H9 (cell line): ENCODE results near the gene UBAC2. TPM values are rescaled to one million over a fixed set of nuclear protein-coding genes. Genes with fewer than 3 reads are reported as not detected.

Source experiments
- DNase-seq: peaks from one replicate; pipeline ENCODE4 v3.0.0-alpha.2; 2017
- H2AFZ ChIP-seq: one replicate; pipeline ENCODE4 v1.6.1; 2013; ENCODE audit warnings: mild to moderate bottlenecking, low read length, control low read depth, moderate library complexity
- H2AK5ac ChIP-seq: 2 replicates; pipeline ENCODE4 v1.6.1; 2013; ENCODE audit warnings: low read length, control low read depth, mixed read lengths; ENCODE audit not compliant: insufficient read length
- H2BK120ac ChIP-seq: one replicate; pipeline ENCODE4 v1.6.1; 2013; ENCODE audit warnings: low read depth, mild to moderate bottlenecking, low read length, control low read depth, inconsistent platforms; ENCODE audit not compliant: poor library complexity, severe bottlenecking
- H2BK12ac ChIP-seq: 2 replicates; pipeline ENCODE4 v1.6.1; 2013; ENCODE audit warnings: low read length, control low read depth, mixed read lengths, low read depth; ENCODE audit not compliant: insufficient read length
- H2BK15ac ChIP-seq: 2 replicates; pipeline ENCODE4 v1.6.1; 2013; ENCODE audit warnings: low read depth, low read length, control low read depth
- H2BK20ac ChIP-seq: one replicate; pipeline ENCODE4 v1.6.1; 2013; ENCODE audit warnings: low read depth, mild to moderate bottlenecking, low read length, control low read depth, inconsistent platforms; ENCODE audit not compliant: poor library complexity, severe bottlenecking
- H2BK5ac ChIP-seq: 2 replicates; pipeline ENCODE4 v1.6.1; 2013; ENCODE audit warnings: low read length, control low read depth, mixed read lengths; ENCODE audit not compliant: insufficient read length
- H3K14ac ChIP-seq: 2 replicates; pipeline ENCODE4 v1.6.1; 2013; ENCODE audit warnings: low read length, control low read depth; ENCODE audit not compliant: insufficient read depth
- H3K18ac ChIP-seq: 2 replicates; pipeline ENCODE4 v1.6.1; 2013; ENCODE audit warnings: low read depth, mild to moderate bottlenecking, mixed read lengths, low read length, control low read depth; ENCODE audit not compliant: insufficient read length
- H3K23ac ChIP-seq: 2 replicates; pipeline ENCODE4 v1.6.1; 2013; ENCODE audit warnings: low read length, control low read depth, mixed read lengths, low read depth; ENCODE audit not compliant: insufficient read length
- H3K23me2 ChIP-seq: 2 replicates; pipeline ENCODE4 v1.6.1; 2013; ENCODE audit warnings: low read depth, mild to moderate bottlenecking, mixed read lengths, low read length, control low read depth; ENCODE audit not compliant: insufficient read length, poor library complexity, severe bottlenecking
- H3K27ac ChIP-seq: 2 replicates; pipeline ENCODE4 v1.5.1; 2013; ENCODE audit warnings: low read length, control low read depth, mixed read lengths, low read depth; ENCODE audit not compliant: insufficient read length
- H3K27me3 ChIP-seq: 2 replicates; pipeline ENCODE4 v1.6.1; 2013; ENCODE audit warnings: low read length, control low read depth, inconsistent platforms; ENCODE audit not compliant: insufficient read depth
- H3K4ac ChIP-seq: 2 replicates; pipeline ENCODE4 v1.6.1; 2013; ENCODE audit warnings: low read depth, mild to moderate bottlenecking, control low read depth, inconsistent platforms, low read length, moderate library complexity
- H3K4me1 ChIP-seq: 2 replicates; pipeline ENCODE4 v1.6.1; 2013; ENCODE audit warnings: low read length, control low read depth, inconsistent platforms; ENCODE audit not compliant: insufficient read depth
- H3K4me2 ChIP-seq: 2 replicates; pipeline ENCODE4 v1.6.1; 2013; ENCODE audit warnings: low read length, control low read depth, mixed read lengths; ENCODE audit not compliant: insufficient read length, insufficient read depth
- H3K56ac ChIP-seq: 2 replicates; pipeline ENCODE4 v1.6.1; 2013; ENCODE audit warnings: low read depth, mild to moderate bottlenecking, mixed read lengths, low read length, control low read depth; ENCODE audit not compliant: insufficient read length
- H3K79me1 ChIP-seq: 2 replicates; pipeline ENCODE4 v1.6.1; 2013; ENCODE audit warnings: low read depth, mild to moderate bottlenecking, moderate library complexity, low read length, control low read depth, inconsistent platforms; ENCODE audit not compliant: insufficient read depth, poor library complexity, severe bottlenecking
- H3K79me2 ChIP-seq: 2 replicates; pipeline ENCODE4 v1.6.1; 2013; ENCODE audit warnings: low read length, control low read depth, inconsistent platforms; ENCODE audit not compliant: insufficient read depth
- H3K9ac ChIP-seq: 2 replicates; pipeline ENCODE4 v1.6.1; 2013; ENCODE audit warnings: low read length, control low read depth, mixed read lengths; ENCODE audit not compliant: insufficient read length; ENCODE audit errors: extremely low read depth
- H3K9me3 ChIP-seq: one replicate; pipeline ENCODE4 v1.6.1; 2013; ENCODE audit warnings: low read depth, low read length, inconsistent platforms; ENCODE audit not compliant: control insufficient read depth
- H3T11ph ChIP-seq: one replicate; pipeline ENCODE4 v1.6.1; 2013; ENCODE audit warnings: mild to moderate bottlenecking, low read length, control low read depth, inconsistent platforms
- H4K20me1 ChIP-seq: one replicate; pipeline ENCODE4 v1.6.1; 2013; ENCODE audit not compliant: control insufficient read depth, insufficient read length, insufficient read depth
- H4K5ac ChIP-seq: 2 replicates; pipeline ENCODE4 v1.6.1; 2013; ENCODE audit warnings: low read depth, mild to moderate bottlenecking, mixed read lengths, low read length, control low read depth; ENCODE audit not compliant: insufficient read length
- H4K8ac ChIP-seq: replicated peaks from 2 replicates; pipeline ENCODE4 v1.6.1; 2013; ENCODE audit warnings: low read length, control low read depth, mixed read lengths, low read depth; ENCODE audit not compliant: insufficient read length
- H4K91ac ChIP-seq: 2 replicates; pipeline ENCODE4 v1.6.1; 2013; ENCODE audit warnings: low read depth, mild to moderate bottlenecking, moderate library complexity, mixed read lengths, low read length, control low read depth; ENCODE audit not compliant: insufficient read length
- H3K27ac Mint-ChIP-seq, 3 experiments: 2 replicates in 2 of 3; 3 replicates in 1 of 3; pipeline ENCODE4 v1.8.0; 2020 to 2021; ENCODE audit warnings: mixed read lengths in 3 of 3, mild to moderate bottlenecking in 1 of 3, moderate library complexity in 1 of 3
- H3K27me3 Mint-ChIP-seq: 2 replicates; pipeline ENCODE4 v1.8.0; 2021; ENCODE audit warnings: low read depth, mild to moderate bottlenecking, moderate library complexity, mixed read lengths
- H3K36me3 Mint-ChIP-seq, 3 experiments: 2 replicates in 2 of 3; 3 replicates in 1 of 3; pipeline ENCODE4 v1.8.0; 2020 to 2021; ENCODE audit warnings: low read depth in 3 of 3, mixed read lengths in 3 of 3; ENCODE audit not compliant: insufficient read depth in 1 of 3
- H3K4me1 Mint-ChIP-seq, 2 experiments: 2 replicates each; pipeline ENCODE4 v1.8.0; 2020; ENCODE audit warnings: mixed read lengths in 2 of 2
- H3K4me3 Mint-ChIP-seq, 2 experiments: 2 replicates in 1 of 2; 3 replicates in 1 of 2; pipeline ENCODE4 v1.8.0; 2020 to 2021; ENCODE audit warnings: mild to moderate bottlenecking in 2 of 2, mixed read lengths in 2 of 2, moderate library complexity in 1 of 2
- H3K9me3 Mint-ChIP-seq, 2 experiments: 2 replicates in 1 of 2; 3 replicates in 1 of 2; pipeline ENCODE4 v1.8.0; 2020; ENCODE audit warnings: mild to moderate bottlenecking in 2 of 2, mixed read lengths in 2 of 2, moderate library complexity in 1 of 2
- WGBS: extraction: QIAGEN DNeasy Blood & Tissue Kit; methylation state at CpG from one replicate; pipeline ENCODE4 v1.1.7; 2013; ENCODE audit warnings: missing lambda C conversion rate, low lambda C conversion rate, mixed read lengths; ENCODE audit not compliant: insufficient read length; ENCODE audit errors: extremely low coverage; 5-methylcytosine and 5-hydroxymethylcytosine counted together
- total RNA-seq: library from RNA; stranded (reverse); gene quantifications from 2 replicates; pipeline ENCODE4 v1.2.1, GENCODE V29; 2021
- TF ChIP-seq, protein P1 (sequence below): fragments of 200-600 bp; sonication (generic); conservative IDR thresholded peaks from 3 replicates; pipeline ENCODE4 v1.8.0; 2021; ENCODE audit warnings: antibody characterized with exemption, mild to moderate bottlenecking

The UBAC2 gene
- total RNA-seq, 1 experiment from 2014 or later = 52.3 TPM

DNA sequence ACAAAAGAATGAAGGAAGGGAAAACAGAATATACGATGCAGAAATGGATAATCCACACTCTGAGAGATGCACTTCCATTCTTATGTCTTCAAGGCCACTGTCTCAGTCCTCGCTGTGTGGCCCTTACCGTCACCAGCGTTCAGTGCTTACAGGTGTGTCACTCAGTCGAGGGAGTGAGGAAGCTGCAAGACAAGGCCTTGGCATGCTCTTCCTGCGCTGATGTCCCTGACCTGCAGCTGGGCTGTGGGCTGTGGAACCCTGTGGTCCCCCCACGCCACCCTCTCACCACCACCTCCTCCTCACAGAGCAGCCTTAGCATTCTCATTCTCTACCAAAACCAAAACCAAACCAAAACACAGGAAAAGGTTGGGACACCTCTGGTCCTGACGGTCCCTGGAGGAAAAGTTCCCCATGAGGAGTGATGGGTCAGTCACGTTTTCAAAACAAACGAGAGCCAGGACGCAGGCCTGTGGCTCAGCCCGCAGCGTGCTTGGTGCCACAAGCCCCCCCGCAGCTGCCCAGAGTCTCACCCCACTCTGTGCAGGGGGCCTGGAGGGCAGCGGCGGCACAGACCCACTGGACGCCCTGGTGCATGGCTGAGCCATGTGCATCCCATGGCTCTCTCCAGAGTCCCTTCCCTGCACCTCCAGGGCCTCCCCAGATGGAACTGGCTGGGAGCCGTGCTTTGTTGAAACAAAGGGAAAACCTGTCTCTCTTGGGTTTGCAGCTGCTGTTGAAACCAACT is 154.8 kb downstream of the UBAC2 start:
- TF ChIP-seq, protein P1, sequence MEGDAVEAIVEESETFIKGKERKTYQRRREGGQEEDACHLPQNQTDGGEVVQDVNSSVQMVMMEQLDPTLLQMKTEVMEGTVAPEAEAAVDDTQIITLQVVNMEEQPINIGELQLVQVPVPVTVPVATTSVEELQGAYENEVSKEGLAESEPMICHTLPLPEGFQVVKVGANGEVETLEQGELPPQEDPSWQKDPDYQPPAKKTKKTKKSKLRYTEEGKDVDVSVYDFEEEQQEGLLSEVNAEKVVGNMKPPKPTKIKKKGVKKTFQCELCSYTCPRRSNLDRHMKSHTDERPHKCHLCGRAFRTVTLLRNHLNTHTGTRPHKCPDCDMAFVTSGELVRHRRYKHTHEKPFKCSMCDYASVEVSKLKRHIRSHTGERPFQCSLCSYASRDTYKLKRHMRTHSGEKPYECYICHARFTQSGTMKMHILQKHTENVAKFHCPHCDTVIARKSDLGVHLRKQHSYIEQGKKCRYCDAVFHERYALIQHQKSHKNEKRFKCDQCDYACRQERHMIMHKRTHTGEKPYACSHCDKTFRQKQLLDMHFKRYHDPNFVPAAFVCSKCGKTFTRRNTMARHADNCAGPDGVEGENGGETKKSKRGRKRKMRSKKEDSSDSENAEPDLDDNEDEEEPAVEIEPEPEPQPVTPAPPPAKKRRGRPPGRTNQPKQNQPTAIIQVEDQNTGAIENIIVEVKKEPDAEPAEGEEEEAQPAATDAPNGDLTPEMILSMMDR = no peak
- H3K4me3 Mint-ChIP-seq = no peak overlapping the region

More for the DNA sequence above, 154.8 kb downstream of the UBAC2 start:
- no peak overlapping the region for H3K9ac ChIP-seq
- H3K79me1 ChIP-seq = no peaks in the 10 kb centered on the region
- H2BK15ac ChIP-seq = no peak overlapping the region
- peaks cover 4 to 36% (median 29%) of the 10 kb centered on the region in 3 experiments; a peak in 6 of 7 replicates for H3K36me3 Mint-ChIP-seq
- H3K4me2 ChIP-seq = no peak overlapping the region
- no peak overlapping the region for H3K56ac ChIP-seq
- H3K9me3 Mint-ChIP-seq = no peaks in the 10 kb centered on the region
- no peak overlapping the region for H3K4ac ChIP-seq
- H3K79me2 ChIP-seq = no peaks in the 10 kb centered on the region
- no peak overlapping the region; the same call in 1 of the 2 replicates for H3K14ac ChIP-seq
- no peak overlapping the region for H2AK5ac ChIP-seq
- no peak overlapping the region for H2BK5ac ChIP-seq
- H3K27ac Mint-ChIP-seq = no peak overlapping the region; a peak in 1 of 7 replicates
- H2AFZ ChIP-seq = no peak overlapping the region
- H4K20me1 ChIP-seq = no peaks in the 10 kb centered on the region
- no peak overlapping the region for H4K8ac ChIP-seq
- no peak overlapping the region for H3K27ac ChIP-seq
- no peak overlapping the region for H3K23ac ChIP-seq
- no peaks in the 10 kb centered on the region for H3K9me3 ChIP-seq
- H3K27me3 Mint-ChIP-seq = no peaks in the 10 kb centered on the region
- no peaks in the 10 kb centered on the region; the same call in 1 of the 2 replicates for H3K4me1 ChIP-seq
- H2BK120ac ChIP-seq = no peak overlapping the region
- no peak overlapping the region for H3K18ac ChIP-seq
- no peaks in the 10 kb centered on the region for H3K23me2 ChIP-seq
- DNase-seq = no peak
- no peaks in the 10 kb centered on the region for H3K27me3 ChIP-seq
- H3T11ph ChIP-seq = no peak overlapping the region
- H2BK12ac ChIP-seq = no peak overlapping the region
- peaks cover 15% of the 10 kb centered on the region in 2 experiments for H3K4me1 Mint-ChIP-seq
- H4K5ac ChIP-seq = no peak overlapping the region
- no peak overlapping the region for H2BK20ac ChIP-seq
- WGBS = no CpG with 5 or more reads among the region's 18 CpGs
- no peak overlapping the region for H4K91ac ChIP-seq
